PC-9 (cell line): ENCODE measurements around the gene FGFR2. TPM values are rescaled to one million over a fixed set of nuclear protein-coding genes. Genes with fewer than 3 reads are reported as not detected.

ENCODE experiments used
- BruUV-seq: library from RNA; stranded (reverse); fragments of 400-500 nt; replicated peaks from 2 replicates; lab custom pipeline; 2021; lab: Mats Ljungman, UMichigan
- CTCF ChIA-PET: fragments of 300-600 bp; sonication (Branson Sonifier 250); formaldehyde crosslinking; loops from one replicate; lab custom pipeline; 2022; ENCODE audit warnings: antibody characterized with exemption; lab: Charles Lee
- POLR2A ChIA-PET: fragments of 300-600 bp; sonication (Branson Sonifier 250); formaldehyde crosslinking; loops from one replicate; lab custom pipeline; 2022; ENCODE audit warnings: antibody characterized with exemption; ENCODE audit not compliant: unreplicated experiment; lab: Charles Lee
- DNase-seq, 2 experiments: peaks; one replicate each; pipeline versions ENCODE4 v3.0.0 to v3.0.0-alpha.2; 2015 to 2022; ENCODE audit warnings: mixed read lengths in 1 of 2
- H2AFZ ChIP-seq: fragments of 200-600 bp; sonication (generic); 2 replicates; pipeline ENCODE4 v1.8.1; 2017; ENCODE audit warnings: antibody characterized with exemption
- H3F3A ChIP-seq: fragments of 200-600 bp; sonication (generic); 2 replicates; pipeline ENCODE4 v1.8.1; 2017; ENCODE audit warnings: antibody characterized with exemption, mild to moderate bottlenecking, low read depth; ENCODE audit not compliant: insufficient read depth
- H3K27ac ChIP-seq: fragments of 200-600 bp; sonication (generic); 2 replicates; pipeline ENCODE4 v1.6.1; 2016; ENCODE audit warnings: mixed run types
- H3K27me3 ChIP-seq: fragments of 200-600 bp; sonication (generic); 2 replicates; pipeline ENCODE4 v1.6.1; 2016; ENCODE audit warnings: low read depth, mixed run types; ENCODE audit not compliant: insufficient read depth
- H3K36me3 ChIP-seq: fragments of 200-600 bp; sonication (generic); 2 replicates; pipeline ENCODE4 v1.6.1; 2016; ENCODE audit warnings: low read depth, mixed run types
- H3K4me1 ChIP-seq: fragments of 200-600 bp; sonication (generic); replicated peaks from 2 replicates; pipeline ENCODE4 v1.6.1; 2016; ENCODE audit warnings: mixed run types; ENCODE audit not compliant: insufficient read depth
- H3K4me2 ChIP-seq: fragments of 200-600 bp; sonication (generic); 2 replicates; pipeline ENCODE4 v1.6.1; 2017; ENCODE audit warnings: mixed run types
- H3K4me3 ChIP-seq: fragments of 200-600 bp; sonication (generic); 2 replicates; pipeline ENCODE4 v1.6.1; 2016; ENCODE audit warnings: mixed run types
- H3K79me2 ChIP-seq: fragments of 200-600 bp; sonication (generic); 2 replicates; pipeline ENCODE4 v1.6.1; 2017; ENCODE audit warnings: low read depth, mixed run types
- H3K9me2 ChIP-seq: fragments of 200-600 bp; sonication (generic); 2 replicates; pipeline ENCODE4 v1.8.1; 2017; ENCODE audit warnings: mild to moderate bottlenecking; ENCODE audit not compliant: insufficient read depth
- H3K9me3 ChIP-seq: fragments of 200-600 bp; sonication (generic); 2 replicates; pipeline ENCODE4 v1.8.1; 2016; ENCODE audit warnings: low read depth; ENCODE audit not compliant: insufficient read depth
- H4K20me1 ChIP-seq: fragments of 200-600 bp; sonication (generic); 2 replicates; pipeline ENCODE4 v1.8.1; 2017; ENCODE audit not compliant: insufficient read depth
- EZH2 ChIP-seq: fragments of 200-600 bp; sonication (generic); IDR thresholded peaks from 2 replicates; pipeline ENCODE4 v1.8.0; 2017; ENCODE audit warnings: antibody characterized with exemption, low read depth
- intact Hi-C: fragments of 100-400 bp; cut with micrococcal nuclease; formaldehyde crosslinking; loops from one replicate; pipeline ENCODE4 v1.10.0; 2022; ENCODE audit not compliant: unreplicated experiment
- total RNA-seq: library from RNA; stranded (reverse); gene quantifications from 2 replicates; pipeline ENCODE4 v1.2.3, GENCODE V29; 2021
- TF ChIP-seq, protein P1 (sequence below): fragments of 200-600 bp; sonication (generic); conservative IDR thresholded peaks from 2 replicates; pipeline ENCODE4 v1.6.1; 2017; ENCODE audit warnings: mixed run types, antibody characterized with exemption, mild to moderate bottlenecking, moderate library complexity

Gene FGFR2
- total RNA-seq, 1 experiment from 2014 or later = not detected

DNA sequence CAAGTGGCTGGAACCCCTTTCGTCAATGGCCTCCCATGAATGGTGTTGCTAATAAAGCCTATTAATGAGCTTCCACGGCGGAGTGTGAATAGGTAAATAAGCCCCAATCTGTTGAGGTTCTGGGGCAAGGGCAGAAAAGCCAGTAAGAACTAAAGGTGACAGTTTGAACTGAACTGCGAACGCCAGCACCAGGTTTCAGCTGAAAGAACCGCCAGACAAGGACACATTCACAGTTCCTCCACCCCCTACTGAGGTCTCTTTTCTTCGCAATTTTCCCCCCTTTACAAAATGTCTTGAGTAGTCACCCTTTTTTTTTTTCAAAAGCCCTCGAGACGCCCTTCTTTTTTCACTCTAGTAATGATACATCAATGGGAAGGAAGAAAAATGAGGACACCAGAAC lies 2.4 kb upstream of the FGFR2 start:
- Histone ChIP-seq H3K4me1 (no peaks in the 10 kb centered on the region), H3K9me2 (no peaks in the 10 kb centered on the region), H2AFZ (no peak overlapping the region), H4K20me1 (no peaks in the 10 kb centered on the region), H3K79me2 (no peaks in the 10 kb centered on the region), H3K27me3 (peaks cover 36% of the 10 kb centered on the region), H3K9me3 (no peaks in the 10 kb centered on the region), H3K27ac (no peak overlapping the region), H3K4me3 (no peak overlapping the region), H3K4me2 (no peak overlapping the region), H3K36me3 (no peaks in the 10 kb centered on the region), H3F3A (no peaks in the 10 kb centered on the region)
- ChIA-PET CTCF (no interaction called here), POLR2A (no interaction called here)
- TF ChIP-seq, protein P1, sequence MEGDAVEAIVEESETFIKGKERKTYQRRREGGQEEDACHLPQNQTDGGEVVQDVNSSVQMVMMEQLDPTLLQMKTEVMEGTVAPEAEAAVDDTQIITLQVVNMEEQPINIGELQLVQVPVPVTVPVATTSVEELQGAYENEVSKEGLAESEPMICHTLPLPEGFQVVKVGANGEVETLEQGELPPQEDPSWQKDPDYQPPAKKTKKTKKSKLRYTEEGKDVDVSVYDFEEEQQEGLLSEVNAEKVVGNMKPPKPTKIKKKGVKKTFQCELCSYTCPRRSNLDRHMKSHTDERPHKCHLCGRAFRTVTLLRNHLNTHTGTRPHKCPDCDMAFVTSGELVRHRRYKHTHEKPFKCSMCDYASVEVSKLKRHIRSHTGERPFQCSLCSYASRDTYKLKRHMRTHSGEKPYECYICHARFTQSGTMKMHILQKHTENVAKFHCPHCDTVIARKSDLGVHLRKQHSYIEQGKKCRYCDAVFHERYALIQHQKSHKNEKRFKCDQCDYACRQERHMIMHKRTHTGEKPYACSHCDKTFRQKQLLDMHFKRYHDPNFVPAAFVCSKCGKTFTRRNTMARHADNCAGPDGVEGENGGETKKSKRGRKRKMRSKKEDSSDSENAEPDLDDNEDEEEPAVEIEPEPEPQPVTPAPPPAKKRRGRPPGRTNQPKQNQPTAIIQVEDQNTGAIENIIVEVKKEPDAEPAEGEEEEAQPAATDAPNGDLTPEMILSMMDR = no peak
- TF ChIP-seq EZH2 = no peak
- no peak for DNase-seq
- BruUV-seq = no TSS peak
- intact Hi-C loops = loop anchor here (10.0 kb wide), 1 partner anchor 656 kb away; no protein-coding TSS in a partner anchor

DNA sequence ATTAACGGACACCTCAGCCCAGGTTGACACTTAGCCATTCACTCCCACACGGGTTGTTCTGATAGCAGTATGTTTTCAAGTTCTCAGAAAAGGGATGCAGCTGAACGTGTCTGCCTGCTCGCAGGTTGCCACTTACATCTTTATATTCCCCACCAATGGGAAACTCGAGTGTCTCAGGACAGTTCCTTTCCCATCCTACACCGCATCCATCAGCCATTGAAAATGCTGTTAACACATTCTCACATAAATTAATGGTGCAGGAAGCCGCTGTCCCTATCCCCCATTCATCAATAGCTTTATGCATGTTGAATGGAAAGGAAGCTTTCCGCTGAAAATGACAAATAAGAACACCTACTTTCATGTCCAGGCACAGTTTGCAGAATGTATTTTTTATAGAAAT lies 1.7 kb upstream of the FGFR2 start:
- Histone ChIP-seq H2AFZ (no peak overlapping the region), H3F3A (no peaks in the 10 kb centered on the region), H3K36me3 (no peaks in the 10 kb centered on the region), H3K4me3 (no peak overlapping the region), H3K27me3 (peaks cover 34% of the 10 kb centered on the region), H3K27ac (no peak overlapping the region), H3K9me2 (no peaks in the 10 kb centered on the region), H3K4me2 (no peak overlapping the region), H3K9me3 (no peaks in the 10 kb centered on the region), H4K20me1 (no peaks in the 10 kb centered on the region), H3K4me1 (no peaks in the 10 kb centered on the region), H3K79me2 (no peaks in the 10 kb centered on the region)
- CTCF ChIA-PET = no interaction called here
- POLR2A ChIA-PET = no interaction called here
- DNase-seq = no peak
- intact Hi-C loops = loop anchor here (10.0 kb wide), 1 partner anchor 655 kb away; no protein-coding TSS in a partner anchor
- TF ChIP-seq, protein P1 = no peak
- TF ChIP-seq EZH2 = no peak
- no TSS peak for BruUV-seq

DNA sequence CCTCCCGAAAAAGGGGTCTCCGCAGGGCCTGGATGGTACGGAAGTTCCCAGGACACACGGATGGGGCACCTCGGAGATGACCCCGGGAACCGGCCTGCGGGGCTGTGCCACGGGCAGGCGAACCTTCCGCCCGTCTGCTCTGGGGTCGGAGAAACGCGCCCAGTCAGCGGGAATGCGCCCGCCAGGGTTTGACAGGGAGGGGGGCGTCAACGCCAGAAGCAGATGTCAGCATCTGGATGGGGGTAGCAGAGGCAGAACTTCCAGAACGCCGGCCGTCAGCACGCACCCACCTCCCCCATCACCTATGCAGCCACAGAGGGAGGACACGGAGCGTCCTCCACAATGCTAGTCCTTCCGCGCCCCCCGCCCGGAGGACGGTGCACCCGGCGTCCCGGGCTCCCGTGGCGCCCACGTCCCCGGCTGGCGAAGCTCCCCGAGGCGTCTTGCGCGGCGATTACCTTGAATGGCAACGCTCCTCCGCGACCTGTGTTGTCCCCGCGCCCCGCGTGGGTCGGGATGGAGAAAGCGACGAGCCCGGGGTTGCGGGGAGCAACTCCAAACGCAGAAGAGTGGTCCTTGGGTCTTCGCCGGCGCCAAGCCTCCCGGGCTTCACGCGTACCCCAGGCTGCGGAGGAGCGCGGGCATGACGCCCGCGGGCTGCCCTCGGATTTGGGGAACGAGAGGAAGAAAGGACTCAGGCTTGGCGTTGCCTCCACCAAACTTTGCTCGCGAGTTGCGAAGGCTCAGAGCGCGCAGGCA lies 561 bp downstream of the FGFR2 start:
- Histone ChIP-seq H2AFZ (no peak overlapping the region), H3K4me2 (no peak overlapping the region), H3F3A (no peaks in the 10 kb centered on the region), H3K79me2 (no peaks in the 10 kb centered on the region), H3K9me3 (no peaks in the 10 kb centered on the region), H3K36me3 (no peaks in the 10 kb centered on the region), H3K4me1 (no peaks in the 10 kb centered on the region), H4K20me1 (no peaks in the 10 kb centered on the region), H3K27me3 (peaks cover 35% of the 10 kb centered on the region; the same call in 1 of the 2 replicates), H3K27ac (no peak overlapping the region), H3K9me2 (no peaks in the 10 kb centered on the region), H3K4me3 (no peak overlapping the region)
- BruUV-seq = no TSS peak
- TF ChIP-seq, protein P1 = no peak
- no peak for TF ChIP-seq EZH2
- no peak for DNase-seq
- POLR2A ChIA-PET = no interaction called here
- intact Hi-C loops = no loop called here
- CTCF ChIA-PET = no interaction called here
